Stimulated activated naive CD4-positive, alpha-beta T cell treated with Interleukin-2 at 50 U/mL for 16 hours (primary cell): Measurements from ENCODE around the gene CIC.

ENCODE experiments used
- DNase-seq: peaks from one replicate; lab custom pipeline; 2025; lab: John Stamatoyannopoulos, UW

CIC gene

GRCh38 chr19:42288881-42289555 lies 20.0 kb downstream of the CIC start:
- no peak for DNase-seq

GRCh38 chr19:42289556-42290041 lies 20.5 kb downstream of the CIC start:
- DNase-seq = no peak

- no peak for DNase-seq
These were observed 21.1 kb downstream of the CIC start for GRCh38 chr19:42290136-42290522.

GRCh38 chr19:42290523-42291434 lies 21.7 kb downstream of the CIC start:
- peak; percentile 41 for DNase-seq

GRCh38 chr19:42291435-42291810 lies 22.4 kb downstream of the CIC start:
- no peak for DNase-seq

- DNase-seq = no peak
These were observed 23.2 kb downstream of the CIC start for GRCh38 chr19:42292042-42292960.

- no peak for DNase-seq
These were observed 23.9 kb downstream of the CIC start for GRCh38 chr19:42292963-42293362.

GRCh38 chr19:42293540-42293939 lies 24.5 kb downstream of the CIC start:
- DNase-seq = no peak

GRCh38 chr19:42293948-42294347 lies 24.9 kb downstream of the CIC start:
- no peak for DNase-seq

- no peak for DNase-seq
These were observed 25.6 kb downstream of the CIC start for GRCh38 chr19:42294471-42295137.

GRCh38 chr19:42295342-42295741 lies 26.3 kb downstream of the CIC start:
- DNase-seq = no peak

GRCh38 chr19:42295831-42296525 lies 26.9 kb downstream of the CIC start:
- peak; percentile 81 for DNase-seq

GRCh38 chr19:42297039-42297438 lies 28.0 kb downstream of the CIC start:
- DNase-seq = no peak

GRCh38 chr19:42301646-42302203 lies 32.7 kb downstream of the CIC start, which contains the start of gene PRR19:
Gene PRR19, plus strand, starts transcription at chr19:42302132. Its CDS starts 7,453 bp downstream, at chr19:42309585.
- peak; percentile 26 for DNase-seq

- no peak for DNase-seq
These were observed 34.0 kb downstream of the CIC start for GRCh38 chr19:42303101-42303464.

- DNase-seq = no peak
These were observed 34.8 kb downstream of the CIC start for GRCh38 chr19:42303876-42304275.

- no peak for DNase-seq
These were observed 37.6 kb downstream of the CIC start for GRCh38 chr19:42306646-42307045.

- DNase-seq = no peak
These were observed 40.6 kb downstream of the CIC start for GRCh38 chr19:42309686-42310085.

- DNase-seq = no peak
These were observed 42.6 kb downstream of the CIC start for GRCh38 chr19:42311657-42312056.

- DNase-seq = no peak
These were observed 43.3 kb downstream of the CIC start for GRCh38 chr19:42312370-42312769.
